K562 (cell line): ENCODE results near the gene RNF138. TPM values are rescaled to one million over a fixed set of nuclear protein-coding genes. Genes with fewer than 3 reads are reported as not detected.

Source experiments
- CBFA2T3 ChIP-seq: fragments of 450-650 bp; IDR thresholded peaks from 2 replicates; pipeline ENCODE4 v1.6.1; 2017
- CBX1 ChIP-seq: sonication (generic); IDR thresholded peaks from 2 replicates; pipeline ENCODE4 v1.6.1; 2016; ENCODE audit warnings: antibody characterized with exemption, low read depth, mild to moderate bottlenecking
- EP300 ChIP-seq: IDR thresholded peaks from 2 replicates; pipeline ENCODE4 v1.6.1; 2012; ENCODE audit warnings: low read length, improper control_type of control experiment
- ERF ChIP-seq: fragments of 450-650 bp; formaldehyde crosslinking; IDR thresholded peaks from 2 replicates; pipeline ENCODE4 v1.4.0; 2020; ENCODE audit warnings: mild to moderate bottlenecking, mixed read lengths
- FOXM1 ChIP-seq, 2 experiments: fragments of 450-650 bp in 1 of 2; sonication (generic) in 1 of 2; formaldehyde crosslinking in 1 of 2; IDR thresholded peaks; 2 replicates each; pipeline versions ENCODE4 v1.6.1 to v1.9.0; 2017 to 2022; ENCODE audit warnings: low read depth in 2 of 2, mild to moderate bottlenecking in 2 of 2, missing genetic modification reagents in 1 of 2, moderate library complexity in 1 of 2
- HMBOX1 ChIP-seq: sonication (generic); IDR thresholded peaks from 2 replicates; pipeline ENCODE4 v1.6.1; 2016
- IFI16 ChIP-seq: fragments of 250-450 bp; sonication (Bioruptor Pico); IDR thresholded peaks from 2 replicates; pipeline ENCODE4 v2.1.2; 2022; ENCODE audit warnings: mild to moderate bottlenecking, inconsistent platforms
- LARP7 ChIP-seq: fragments of 450-650 bp; IDR thresholded peaks from 2 replicates; pipeline ENCODE4 v1.6.1; 2016
- PHTF2 ChIP-seq: fragments of 250-450 bp; sonication (Bioruptor Pico); IDR thresholded peaks from 2 replicates; pipeline ENCODE4 v1.5.0; 2021; ENCODE audit warnings: mild to moderate bottlenecking
- POLR2A ChIP-seq: fragments of 450-650 bp; conservative IDR thresholded peaks from 2 replicates; pipeline ENCODE4 v1.6.1; 2016
- RBM15 ChIP-seq: fragments of 200-400 bp; formaldehyde crosslinking; IDR thresholded peaks from 2 replicates; pipeline ENCODE4 v1.6.1; 2018; ENCODE audit warnings: mild to moderate bottlenecking, low read length, moderate library complexity; ENCODE audit not compliant: insufficient read depth
- TCF3 ChIP-seq: sonication (generic); formaldehyde crosslinking; IDR thresholded peaks from 2 replicates; pipeline ENCODE4 v1.4.0; 2020; ENCODE audit warnings: mild to moderate bottlenecking, missing genetic modification reagents
- TCF7 ChIP-seq: sonication (generic); IDR thresholded peaks from 2 replicates; pipeline ENCODE4 v1.6.1; 2016; ENCODE audit warnings: antibody characterized with exemption, borderline replicate concordance
- THRAP3 ChIP-seq: fragments of 450-650 bp; IDR thresholded peaks from 2 replicates; pipeline ENCODE4 v1.6.1; 2016; ENCODE audit warnings: mild to moderate bottlenecking, inconsistent platforms, borderline replicate concordance
- USF2 ChIP-seq: sonication (generic); formaldehyde crosslinking; IDR thresholded peaks from 2 replicates; pipeline ENCODE4 v1.5.0; 2020; ENCODE audit warnings: missing genetic modification reagents
- ZNF253 ChIP-seq: fragments of 250-450 bp; sonication (Bioruptor Pico); conservative IDR thresholded peaks from 2 replicates; pipeline ENCODE4 v1.6.1; 2021; ENCODE audit warnings: mild to moderate bottlenecking
- ZNF277 ChIP-seq: fragments of 250-450 bp; sonication (Bioruptor Pico); IDR thresholded peaks from 2 replicates; pipeline ENCODE4 v1.8.0; 2022; ENCODE audit warnings: inconsistent platforms, mild to moderate bottlenecking, moderate library complexity, borderline replicate concordance
- ZNF77 ChIP-seq: fragments of 250-450 bp; sonication (Bioruptor Pico); IDR thresholded peaks from 2 replicates; pipeline ENCODE4 v1.5.0; 2020
- polyA plus RNA-seq, 8 experiments: library from polyadenylated mRNA; depleted of rRNA in 4 of 8; stranded (reverse) in 5 of 8; unstranded in 3 of 8; fragments of >200 nt; fragmentation: Nextera tagmentation in 2 of 8; fragmentation: Illumina TruSeq in 1 of 8; extraction: Ambion mirVana in 2 of 8; extraction: Trizol in 1 of 8; gene quantifications; 2 replicates each; pipeline versions ENCODE4 v1.2.1 to v1.2.3, GENCODE V29; 2011 to 2014; ENCODE audit warnings: inconsistent platforms in 1 of 8, missing spikeins in 1 of 8
- total RNA-seq, 7 experiments: library from RNA; depleted of rRNA in 6 of 7; stranded (reverse); fragments of >200 nt in 6 of 7; fragmentation: Illumina TruSeq in 2 of 7; extraction: Trizol in 2 of 7; gene quantifications; 2 replicates each; pipeline versions ENCODE4 v1.2.1 to v1.2.3, GENCODE V29; 2011 to 2021; ENCODE audit warnings: low replicate concordance in 1 of 7
- TF ChIP-seq, protein P1 (sequence below): conservative IDR thresholded peaks from 2 replicates; pipeline ENCODE4 v1.6.1; 2011; ENCODE audit warnings: low read depth, mild to moderate bottlenecking, low read length; ENCODE audit not compliant: control insufficient read depth
- TF ChIP-seq, protein P2 (sequence below): sonication (generic); formaldehyde crosslinking; IDR thresholded peaks from 2 replicates; pipeline ENCODE4 v1.8.1; 2023; ENCODE audit warnings: mild to moderate bottlenecking, missing genetic modification reagents
- TF ChIP-seq, protein P3 (sequence below): fragments of 200-800 bp; sonication (Bioruptor generic); IDR thresholded peaks from 2 replicates; pipeline ENCODE4 v1.6.1; 2017; ENCODE audit warnings: missing genetic modification characterization, missing compliant biosample characterization

Gene RNF138
- total and polyA plus RNA-seq, 9 of the 15 experiments (the other 6 are each of a cell fraction or from before 2014, with no cell fraction given), result 47.6 to 100 (median 62.5) TPM

DNA sequence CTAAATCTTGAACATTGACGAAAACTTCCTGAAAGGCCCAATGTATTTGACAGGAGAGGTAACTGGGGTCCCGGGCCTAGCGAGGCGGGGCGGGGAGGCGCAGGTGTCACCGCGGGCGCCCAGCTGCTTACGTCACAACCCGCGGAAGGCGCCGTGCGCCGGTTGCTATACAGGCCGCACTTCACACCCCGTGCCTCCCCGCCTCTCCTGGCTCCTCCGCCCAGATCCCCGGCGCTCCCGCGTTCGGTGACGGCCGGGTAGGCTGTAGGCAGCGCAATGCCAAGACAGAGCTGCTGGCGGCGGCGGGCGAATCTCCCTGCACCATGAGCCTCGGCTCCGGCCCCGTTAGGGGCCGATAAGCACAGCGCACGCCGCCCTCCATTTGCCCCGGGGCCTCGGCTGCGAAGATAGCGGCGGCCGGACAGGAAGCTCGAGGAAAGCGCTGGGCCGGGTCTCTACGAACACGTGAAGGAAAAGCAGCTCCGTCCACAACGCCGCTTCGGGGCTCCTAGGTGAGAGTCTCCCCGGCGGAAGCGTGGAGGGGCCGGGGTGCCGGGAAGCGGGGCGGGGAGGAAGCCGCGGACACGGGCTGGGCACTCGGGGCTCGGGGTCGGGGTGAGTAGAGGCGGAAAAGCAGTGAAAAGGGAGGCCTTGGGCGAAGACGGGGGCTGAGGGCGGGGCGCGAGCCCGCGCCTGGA is at the start of gene RNF138 (continued):
- TF ChIP-seq CBX1 (peak; percentile 83), ZNF253 (no peak), TCF3 (CRISPR knock-in tag) (peak; percentile 28; the same call in 1 of the 2 replicates), ZNF77 (CRISPR knock-in tag) (no peak), ZNF277 (CRISPR knock-in tag) (no peak), USF2 (peak; percentile 4; the same call in 1 of the 2 replicates), CBFA2T3 (peak; percentile 64), POLR2A (peak; percentile 81), PHTF2 (no peak), FOXM1 (IDR thresholded peaks at IDR 0.05; ENCODE audit: low read depth) (no peak), FOXM1 (CRISPR knock-in tag; IDR thresholded peaks at IDR 0.05; ENCODE audit: low read depth) (peak; percentile 62; the same call in 1 of the 2 replicates), RBM15 (no peak), HMBOX1 (no peak), THRAP3 (no peak), TCF7 (no peak), IFI16 (no peak), LARP7 (no peak), EP300 (0 out of 2 replicates have a peak, but pooled peaks have one; percentile 3), ERF (CRISPR knock-in tag) (peak; percentile 48; the same call in 1 of the 2 replicates)
- TF ChIP-seq, protein P1, sequence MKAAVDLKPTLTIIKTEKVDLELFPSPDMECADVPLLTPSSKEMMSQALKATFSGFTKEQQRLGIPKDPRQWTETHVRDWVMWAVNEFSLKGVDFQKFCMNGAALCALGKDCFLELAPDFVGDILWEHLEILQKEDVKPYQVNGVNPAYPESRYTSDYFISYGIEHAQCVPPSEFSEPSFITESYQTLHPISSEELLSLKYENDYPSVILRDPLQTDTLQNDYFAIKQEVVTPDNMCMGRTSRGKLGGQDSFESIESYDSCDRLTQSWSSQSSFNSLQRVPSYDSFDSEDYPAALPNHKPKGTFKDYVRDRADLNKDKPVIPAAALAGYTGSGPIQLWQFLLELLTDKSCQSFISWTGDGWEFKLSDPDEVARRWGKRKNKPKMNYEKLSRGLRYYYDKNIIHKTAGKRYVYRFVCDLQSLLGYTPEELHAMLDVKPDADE, result no peak
- TF ChIP-seq, protein P2, sequence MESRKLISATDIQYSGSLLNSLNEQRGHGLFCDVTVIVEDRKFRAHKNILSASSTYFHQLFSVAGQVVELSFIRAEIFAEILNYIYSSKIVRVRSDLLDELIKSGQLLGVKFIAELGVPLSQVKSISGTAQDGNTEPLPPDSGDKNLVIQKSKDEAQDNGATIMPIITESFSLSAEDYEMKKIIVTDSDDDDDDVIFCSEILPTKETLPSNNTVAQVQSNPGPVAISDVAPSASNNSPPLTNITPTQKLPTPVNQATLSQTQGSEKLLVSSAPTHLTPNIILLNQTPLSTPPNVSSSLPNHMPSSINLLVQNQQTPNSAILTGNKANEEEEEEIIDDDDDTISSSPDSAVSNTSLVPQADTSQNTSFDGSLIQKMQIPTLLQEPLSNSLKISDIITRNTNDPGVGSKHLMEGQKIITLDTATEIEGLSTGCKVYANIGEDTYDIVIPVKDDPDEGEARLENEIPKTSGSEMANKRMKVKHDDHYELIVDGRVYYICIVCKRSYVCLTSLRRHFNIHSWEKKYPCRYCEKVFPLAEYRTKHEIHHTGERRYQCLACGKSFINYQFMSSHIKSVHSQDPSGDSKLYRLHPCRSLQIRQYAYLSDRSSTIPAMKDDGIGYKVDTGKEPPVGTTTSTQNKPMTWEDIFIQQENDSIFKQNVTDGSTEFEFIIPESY, result no peak
- TF ChIP-seq, protein P3, sequence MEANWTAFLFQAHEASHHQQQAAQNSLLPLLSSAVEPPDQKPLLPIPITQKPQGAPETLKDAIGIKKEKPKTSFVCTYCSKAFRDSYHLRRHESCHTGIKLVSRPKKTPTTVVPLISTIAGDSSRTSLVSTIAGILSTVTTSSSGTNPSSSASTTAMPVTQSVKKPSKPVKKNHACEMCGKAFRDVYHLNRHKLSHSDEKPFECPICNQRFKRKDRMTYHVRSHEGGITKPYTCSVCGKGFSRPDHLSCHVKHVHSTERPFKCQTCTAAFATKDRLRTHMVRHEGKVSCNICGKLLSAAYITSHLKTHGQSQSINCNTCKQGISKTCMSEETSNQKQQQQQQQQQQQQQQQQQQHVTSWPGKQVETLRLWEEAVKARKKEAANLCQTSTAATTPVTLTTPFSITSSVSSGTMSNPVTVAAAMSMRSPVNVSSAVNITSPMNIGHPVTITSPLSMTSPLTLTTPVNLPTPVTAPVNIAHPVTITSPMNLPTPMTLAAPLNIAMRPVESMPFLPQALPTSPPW (CRISPR knock-in tag), result peak; percentile 92
